Psoas muscle (tissue), 8 donors: ENCODE results near the gene SIRT7. TPM values are rescaled to one million over a fixed set of nuclear protein-coding genes. Genes with fewer than 3 reads are reported as not detected.
A peak's percentile ranks its signal among the peaks of the same experiment; 100 is the strongest.
"Not testable (repeated sequence)": the region's sequence is repeated elsewhere in the genome, so short reads cannot be mapped to it uniquely, and the experiment has no call there.

Experiments used
- ATAC-seq, 4 donors: fragments of 200-7000 bp; cut with Tn5 transposase; one replicate each; pipeline ENCODE4 v1.9.1; 2020; ENCODE audit warnings: moderate library complexity in 3 of 4, mild to moderate bottlenecking in 2 of 4
- DNase-seq, 2 donors: peaks; one replicate each; pipeline ENCODE4 v3.0.0-alpha.2; 2020
- H3K27ac ChIP-seq: fragments of 200-600 bp; one replicate; pipeline ENCODE4 v1.8.0; 2022
- H3K27me3 ChIP-seq, 3 donors: fragments of 200-600 bp in 1 of 3; one replicate each; pipeline versions ENCODE4 v1.6.1 to v1.8.0; 2013 to 2022; ENCODE audit warnings: low read length in 2 of 3, mild to moderate bottlenecking in 2 of 3, moderate library complexity in 1 of 3; ENCODE audit not compliant: insufficient read depth in 3 of 3
- H3K36me3 ChIP-seq, 2 donors: fragments of 200-600 bp in 1 of 2; one replicate each; pipeline versions ENCODE4 v1.6.1 to v1.8.0; 2013 to 2022; ENCODE audit warnings: low read depth in 1 of 2, mild to moderate bottlenecking in 1 of 2, moderate library complexity in 1 of 2; ENCODE audit not compliant: insufficient read depth in 1 of 2
- H3K4me1 ChIP-seq: fragments of 200-600 bp; one replicate; pipeline ENCODE4 v1.8.0; 2022
- H3K4me3 ChIP-seq: fragments of 200-600 bp; one replicate; pipeline ENCODE4 v1.8.0; 2022; ENCODE audit warnings: mild to moderate bottlenecking
- H3K9me3 ChIP-seq: fragments of 200-600 bp; one replicate; pipeline ENCODE4 v1.8.0; 2022
- CTCF ChIP-seq: fragments of 200-600 bp; IDR thresholded peaks from one replicate; pipeline ENCODE4 v1.8.0; 2022; ENCODE audit warnings: antibody characterized with exemption
- WGBS, 3 donors: extraction: QIAGEN DNeasy Blood & Tissue Kit; methylation state at CpG; one replicate each; pipeline versions ENCODE4 v1.1.6 to v1.1.7; 2013; 5-methylcytosine and 5-hydroxymethylcytosine counted together
- intact Hi-C, 2 donors: fragments of 100-400 bp; cut with DNase I; formaldehyde crosslinking; loops; one replicate each; pipeline versions ENCODE4 v1.11.0 to v1.14.2; 2022
- polyA plus RNA-seq, 3 donors: library from polyadenylated mRNA; stranded (reverse); fragments of 200-250 nt; gene quantifications; one replicate each; pipeline ENCODE4 v1.2.3, GENCODE V29; 2013
- total RNA-seq, 4 donors: library from RNA; stranded (reverse); fragmentation: NEBNext Ultra II Directional in 2 of 4; extraction: Animal tissue kit (Norgen Biotek cat#: 25700) in 2 of 4; gene quantifications; one replicate each; pipeline versions ENCODE4 v1.2.1 to v1.2.4, GENCODE V29; 2021 to 2023
- donor health status: healthy with polysubstance abuse.
- donor health status: DM: no; HTN: no; CAD: no; lungs with moderate emphysema.
- donor health status: Bipolar disorder and iron deficiency.
- donor health status: healthy.
- donor health status: DM: yes; HTN: yes; CAD: no.
- donor health status: DM: no; HTN: no; CAD: no.
- donor health status: DM: no; HTN: no; CAD: no.
- donor health status: DM: yes; HTN: yes; CAD: no.

SIRT7 gene
- total and polyA plus RNA-seq, 7 donors = 3.9 to 14.2 (median 7.6) TPM

GRCh38 chr17:81918832-81919545, 1.0 kb upstream of the SIRT7 start:
- Histone ChIP-seq H3K9me3 (no peaks in the 10 kb centered on the region), H3K27me3 (no peaks in the 10 kb centered on the region), H3K4me1 (peaks cover 66% of the 10 kb centered on the region), H3K4me3 (peak overlapping the region; percentile 76), H3K36me3 (peaks cover 5 to 60% of the 10 kb centered on the region in 2 donors), H3K27ac (peak overlapping the region; percentile 81)
- no peak for DNase-seq
- intact Hi-C loops = no loop called here
- no peak for ATAC-seq
- WGBS, 3 donors = 62 to 83% (median 69%) methylated on average over 15 of the region's 15 CpGs
- TF ChIP-seq CTCF = no peak

GRCh38 chr17:81918333-81918669, 325 bp upstream of the SIRT7 start:
- H3K27ac ChIP-seq = peak overlapping the region; percentile 78
- peaks cover 60% of the 10 kb centered on the region for H3K4me1 ChIP-seq
- H3K27me3 ChIP-seq, H3K9me3 ChIP-seq, DNase-seq, intact Hi-C loops: not testable (repeated sequence)
- peak; percentile 7 to 26 (median 18) for ATAC-seq
- peak overlapping the region; percentile 76 for H3K4me3 ChIP-seq
- 28 to 34% (median 32%) methylated on average over 9 of the region's 9 CpGs for WGBS, 3 donors
- H3K36me3 ChIP-seq = peaks cover 5 to 67% of the 10 kb centered on the region in 2 donors

- TF ChIP-seq CTCF = no peak
- intact Hi-C loops = no loop called here
- Histone ChIP-seq H3K27ac (no peak overlapping the region), H3K9me3 (no peaks in the 10 kb centered on the region), H3K4me3 (peak overlapping the region; percentile 76), H3K4me1 (peaks cover 49% of the 10 kb centered on the region), H3K36me3 (peaks cover 5 to 67% of the 10 kb centered on the region in 2 donors), H3K27me3 (no peaks in the 10 kb centered on the region)
- ATAC-seq (no peak), DNase-seq (no peak)
- WGBS, 3 donors = 75 to 82% (median 77%) methylated on average over 21 of the region's 21 CpGs
Observed at GRCh38 chr17:81916234-81917001, 1.6 kb downstream of the SIRT7 start.

- Histone ChIP-seq H3K27me3 (no peaks in the 10 kb centered on the region), H3K36me3 (peaks cover 5 to 57% of the 10 kb centered on the region in 2 donors), H3K27ac (no peak overlapping the region), H3K4me1 (peaks cover 41% of the 10 kb centered on the region), H3K4me3 (no peak overlapping the region), H3K9me3 (no peaks in the 10 kb centered on the region)
- DNase-seq (no peak), ATAC-seq (no peak)
- no peak for TF ChIP-seq CTCF
- 93 to 94% (median 94%) methylated on average over 12 of the region's 12 CpGs for WGBS, 3 donors
- intact Hi-C loops = no loop called here
Observed at GRCh38 chr17:81915331-81915730, 2.6 kb downstream of the SIRT7 start.

- no peak overlapping the region for H3K4me3 ChIP-seq
- WGBS, 3 donors = 93 to 95% (median 95%) methylated on average over 34 to 36 of the region's 36 CpGs
- H3K4me1 ChIP-seq = peaks cover 36% of the 10 kb centered on the region
- no peak for TF ChIP-seq CTCF
- ATAC-seq = no peak
- no peak for DNase-seq
- H3K27ac ChIP-seq = no peak overlapping the region
- intact Hi-C loops = no loop called here
- no peaks in the 10 kb centered on the region for H3K9me3 ChIP-seq
- H3K27me3 ChIP-seq = no peaks in the 10 kb centered on the region
- peaks cover 5 to 46% of the 10 kb centered on the region in 2 donors for H3K36me3 ChIP-seq
Observed at GRCh38 chr17:81914103-81914850, 3.7 kb downstream of the SIRT7 start.
